Measurements from ENCODE around the gene KRTAP10-5.
A peak's percentile ranks its signal among the peaks of the same experiment; 100 is the strongest.

Gene KRTAP10-5

DNA sequence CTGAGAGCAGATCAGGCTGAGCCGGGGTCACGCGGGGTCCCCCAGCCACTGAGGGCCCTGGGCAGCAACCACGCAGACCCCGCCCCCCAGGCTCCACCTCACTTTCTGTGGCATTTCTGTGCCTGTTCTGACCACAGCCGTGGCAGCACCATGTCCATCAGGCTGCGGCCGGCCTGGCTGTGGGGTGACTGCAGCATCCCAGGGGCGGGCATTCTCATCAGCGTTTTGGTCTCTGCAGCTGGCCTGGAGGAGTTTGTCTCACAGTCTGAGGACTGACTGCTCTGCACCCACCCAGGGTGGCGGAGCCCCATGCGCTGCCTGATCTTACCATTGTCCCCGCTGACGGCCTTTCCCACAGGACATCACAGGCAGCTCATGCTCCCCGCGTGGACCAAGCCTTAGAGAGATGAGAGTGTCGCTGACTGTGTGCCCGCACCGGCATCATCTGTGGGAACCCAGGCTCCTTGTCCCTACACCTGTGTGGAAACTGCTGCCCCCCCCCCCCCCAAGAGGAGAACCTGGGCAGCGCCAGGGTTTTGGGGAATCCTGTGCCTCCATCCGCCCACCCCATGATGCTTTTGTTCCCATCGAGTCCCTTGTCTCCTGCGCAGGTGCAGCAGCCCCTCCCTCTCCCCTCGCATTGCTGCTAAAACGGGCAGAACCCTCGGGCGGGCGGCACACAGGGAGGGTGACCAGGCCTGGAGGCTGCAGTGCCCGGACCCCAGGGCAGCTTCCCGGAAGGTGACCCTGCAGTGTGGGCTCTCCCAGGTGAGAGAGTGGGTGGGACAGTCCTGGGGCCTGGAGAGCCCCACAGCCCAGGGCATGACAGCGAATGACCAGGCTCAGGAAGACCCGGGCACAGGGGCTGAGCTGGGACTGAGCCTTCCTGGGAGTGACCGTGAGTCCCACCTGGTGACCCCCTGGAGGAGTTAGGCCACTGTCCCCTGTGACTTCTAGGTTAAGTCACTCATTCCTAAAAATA is 42.2 kb downstream of the KRTAP10-5 start:
- in situ Hi-C loops (cut with MboI; ENCODE audit: low sequenced_read_pairs, unreplicated experiment) = no loop called here
- no peak for TF ChIP-seq CTCF (IDR thresholded peaks at IDR 0.05; ENCODE audit: borderline replicate concordance, control extremely low read depth, extremely low read depth, insufficient read depth, missing control alignments)
- no peak for DNase-seq (ENCODE audit: low spot score)

- TF ChIP-seq CTCF (IDR thresholded peaks at IDR 0.05; ENCODE audit: borderline replicate concordance, control extremely low read depth, extremely low read depth, insufficient read depth, missing control alignments) = no peak
- in situ Hi-C loops (cut with MboI; ENCODE audit: low sequenced_read_pairs, unreplicated experiment) = no loop called here
- DNase-seq (ENCODE audit: low spot score) = no peak
Observed at GRCh38 chr21:44535963-44536362, 44.4 kb downstream of the KRTAP10-5 start.

DNA sequence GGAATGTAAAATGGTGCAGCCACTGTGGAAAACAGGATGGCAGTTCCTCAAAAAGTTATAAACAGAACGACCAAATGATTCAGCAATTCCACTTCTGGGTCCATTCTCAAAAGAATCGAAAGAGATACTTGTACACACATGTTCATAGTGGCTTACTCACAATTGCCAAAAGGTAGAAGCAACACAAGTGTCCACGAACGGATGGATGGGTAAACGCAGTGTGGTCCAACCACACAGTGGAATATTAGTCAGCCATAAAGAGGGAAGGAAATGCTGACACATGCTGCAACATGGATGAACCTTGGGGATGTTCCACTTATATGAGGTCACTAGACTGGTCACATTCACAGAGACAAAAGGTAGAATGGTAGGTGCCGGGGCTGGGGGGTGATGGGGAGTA is 45.7 kb downstream of the KRTAP10-5 start:
- TF ChIP-seq CTCF (IDR thresholded peaks at IDR 0.05; ENCODE audit: borderline replicate concordance, control extremely low read depth, extremely low read depth, insufficient read depth, missing control alignments) = no peak
- in situ Hi-C loops (cut with MboI; ENCODE audit: low sequenced_read_pairs, unreplicated experiment) = no loop called here
- DNase-seq (ENCODE audit: low spot score) = no peak

DNA sequence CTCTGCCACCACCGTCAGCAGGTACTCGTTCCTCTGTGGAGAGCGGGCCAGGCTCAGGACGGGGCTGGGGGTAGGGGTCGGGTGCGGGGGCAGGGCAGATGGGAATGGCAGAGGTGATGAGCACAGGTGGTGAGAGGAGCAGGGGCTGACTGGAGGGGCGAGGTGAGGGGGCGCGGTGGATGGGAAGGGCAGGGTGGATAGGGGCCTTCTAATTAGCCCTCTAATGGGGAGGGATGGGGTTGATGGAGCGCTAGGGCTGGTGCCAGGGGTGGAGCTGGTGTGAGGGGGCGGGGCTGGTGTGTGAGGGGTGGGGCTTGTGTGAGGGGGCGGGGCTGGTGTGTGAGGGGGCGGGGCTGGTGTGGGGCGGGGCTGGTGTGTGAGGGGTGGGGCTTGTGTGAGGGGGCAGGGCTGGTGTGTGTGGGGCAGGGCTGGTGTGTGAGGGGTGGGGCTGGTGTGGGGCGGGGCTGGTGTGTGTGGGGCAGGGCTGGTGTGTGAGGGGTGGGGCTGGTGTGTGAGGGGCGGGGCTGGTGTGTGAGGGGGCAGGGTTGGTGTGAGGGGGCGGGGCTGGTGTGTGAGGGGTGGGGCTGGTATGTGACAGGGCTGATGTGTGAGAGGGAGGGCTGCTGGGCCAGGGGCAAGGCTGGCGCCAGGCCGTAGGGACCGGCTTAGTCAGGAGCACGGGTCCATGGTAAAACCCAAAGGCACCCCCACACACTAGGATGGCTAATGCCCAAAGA is 46.3 kb downstream of the KRTAP10-5 start:
- in situ Hi-C loops (cut with MboI; ENCODE audit: low sequenced_read_pairs, unreplicated experiment) = no loop called here
- DNase-seq (ENCODE audit: low spot score) = no peak
- no peak for TF ChIP-seq CTCF (IDR thresholded peaks at IDR 0.05; ENCODE audit: borderline replicate concordance, control extremely low read depth, extremely low read depth, insufficient read depth, missing control alignments)

GRCh38 chr21:44533121-44533890 is 47.1 kb downstream of the KRTAP10-5 start:
- in situ Hi-C loops (cut with MboI; ENCODE audit: low sequenced_read_pairs, unreplicated experiment) = no loop called here
- no peak for TF ChIP-seq CTCF (IDR thresholded peaks at IDR 0.05; ENCODE audit: borderline replicate concordance, control extremely low read depth, extremely low read depth, insufficient read depth, missing control alignments)
- no peak for DNase-seq (ENCODE audit: low spot score)

- no peak for TF ChIP-seq CTCF (IDR thresholded peaks at IDR 0.05; ENCODE audit: borderline replicate concordance, control extremely low read depth, extremely low read depth, insufficient read depth, missing control alignments)
- in situ Hi-C loops (cut with MboI; ENCODE audit: low sequenced_read_pairs, unreplicated experiment) = no loop called here
- DNase-seq (ENCODE audit: low spot score) = peak; percentile 22
Observed at GRCh38 chr21:44532712-44533111, 47.7 kb downstream of the KRTAP10-5 start.

All from GM13976 (cell line).